ENCODE results near the gene PLEKHG4B.
"Not testable (repeated sequence)": the region's sequence is repeated elsewhere in the genome, so short reads cannot be mapped to it uniquely, and the experiment has no call there.

PLEKHG4B gene, protein sequence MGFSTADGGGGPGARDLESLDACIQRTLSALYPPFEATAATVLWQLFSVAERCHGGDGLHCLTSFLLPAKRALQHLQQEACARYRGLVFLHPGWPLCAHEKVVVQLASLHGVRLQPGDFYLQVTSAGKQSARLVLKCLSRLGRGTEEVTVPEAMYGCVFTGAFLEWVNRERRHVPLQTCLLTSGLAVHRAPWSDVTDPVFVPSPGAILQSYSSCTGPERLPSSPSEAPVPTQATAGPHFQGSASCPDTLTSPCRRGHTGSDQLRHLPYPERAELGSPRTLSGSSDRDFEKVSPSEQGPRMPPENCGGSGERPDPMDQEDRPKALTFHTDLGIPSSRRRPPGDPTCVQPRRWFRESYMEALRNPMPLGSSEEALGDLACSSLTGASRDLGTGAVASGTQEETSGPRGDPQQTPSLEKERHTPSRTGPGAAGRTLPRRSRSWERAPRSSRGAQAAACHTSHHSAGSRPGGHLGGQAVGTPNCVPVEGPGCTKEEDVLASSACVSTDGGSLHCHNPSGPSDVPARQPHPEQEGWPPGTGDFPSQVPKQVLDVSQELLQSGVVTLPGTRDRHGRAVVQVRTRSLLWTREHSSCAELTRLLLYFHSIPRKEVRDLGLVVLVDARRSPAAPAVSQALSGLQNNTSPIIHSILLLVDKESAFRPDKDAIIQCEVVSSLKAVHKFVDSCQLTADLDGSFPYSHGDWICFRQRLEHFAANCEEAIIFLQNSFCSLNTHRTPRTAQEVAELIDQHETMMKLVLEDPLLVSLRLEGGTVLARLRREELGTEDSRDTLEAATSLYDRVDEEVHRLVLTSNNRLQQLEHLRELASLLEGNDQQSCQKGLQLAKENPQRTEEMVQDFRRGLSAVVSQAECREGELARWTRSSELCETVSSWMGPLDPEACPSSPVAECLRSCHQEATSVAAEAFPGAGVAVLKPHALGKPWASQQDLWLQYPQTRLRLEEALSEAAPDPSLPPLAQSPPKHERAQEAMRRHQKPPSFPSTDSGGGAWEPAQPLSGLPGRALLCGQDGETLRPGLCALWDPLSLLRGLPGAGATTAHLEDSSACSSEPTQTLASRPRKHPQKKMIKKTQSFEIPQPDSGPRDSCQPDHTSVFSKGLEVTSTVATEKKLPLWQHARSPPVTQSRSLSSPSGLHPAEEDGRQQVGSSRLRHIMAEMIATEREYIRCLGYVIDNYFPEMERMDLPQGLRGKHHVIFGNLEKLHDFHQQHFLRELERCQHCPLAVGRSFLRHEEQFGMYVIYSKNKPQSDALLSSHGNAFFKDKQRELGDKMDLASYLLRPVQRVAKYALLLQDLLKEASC (N-terminal part only)

DNA sequence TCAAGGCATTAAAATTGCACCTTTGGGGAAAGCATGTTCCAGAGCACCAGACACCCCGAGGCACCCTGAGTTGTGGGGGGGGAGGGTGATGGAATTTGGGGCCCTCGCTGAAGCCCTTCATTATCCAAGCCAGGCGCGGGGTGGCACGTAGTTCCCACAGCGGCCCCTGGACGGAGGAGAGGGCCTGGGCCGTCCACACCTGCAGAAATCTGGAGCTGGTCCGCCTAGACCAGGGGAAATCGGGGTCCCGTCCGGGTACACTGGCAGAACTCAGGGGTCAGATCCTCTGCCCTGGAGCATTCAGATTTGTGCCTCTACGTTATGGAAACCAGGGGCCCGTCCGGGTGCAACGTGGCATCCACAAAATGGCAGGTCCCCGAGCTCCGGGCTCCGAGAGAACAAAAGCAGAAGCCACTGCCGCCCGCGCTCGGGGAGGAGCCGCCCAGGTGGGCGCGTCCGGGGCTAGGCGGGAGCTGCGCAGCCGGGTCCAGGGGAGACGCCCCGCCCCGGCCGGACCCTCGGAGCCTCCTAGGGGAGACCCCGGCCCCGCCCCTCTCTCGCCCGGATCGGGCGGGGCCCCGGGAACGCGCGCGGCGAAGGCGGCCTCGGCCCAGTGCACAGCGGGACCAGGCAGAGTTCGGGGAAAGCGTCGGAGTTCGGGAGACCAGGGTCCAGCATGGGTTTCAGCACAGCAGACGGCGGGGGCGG is at the start of gene PLEKHG4B:
Gene PLEKHG4B, plus strand, starts transcription at position 613 of the 708 bp plus-strand sequence. Its CDS starts 64 bp downstream, at position 677.
- no peak for DNase-seq

DNA sequence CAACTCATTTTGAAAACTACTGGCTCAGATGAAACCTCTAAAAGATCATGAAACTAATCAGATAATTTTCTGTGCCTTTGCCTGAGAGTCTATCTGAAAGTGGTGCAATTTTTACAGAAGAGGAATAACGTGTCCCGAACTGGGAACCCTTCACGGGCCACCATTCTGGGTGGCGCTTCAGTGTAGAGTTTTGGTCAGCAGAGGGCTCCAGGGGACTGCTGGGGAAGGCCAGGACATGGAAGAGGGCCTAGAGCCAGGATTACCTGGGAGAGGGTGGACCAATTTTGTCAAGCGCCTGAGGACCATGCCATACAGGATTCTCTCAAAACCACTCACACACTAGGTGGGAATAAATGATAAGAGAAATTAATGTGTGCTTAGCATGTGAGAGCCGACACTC is 49.7 kb upstream of the PLEKHG4B start:
- DNase-seq: no peak

DNA sequence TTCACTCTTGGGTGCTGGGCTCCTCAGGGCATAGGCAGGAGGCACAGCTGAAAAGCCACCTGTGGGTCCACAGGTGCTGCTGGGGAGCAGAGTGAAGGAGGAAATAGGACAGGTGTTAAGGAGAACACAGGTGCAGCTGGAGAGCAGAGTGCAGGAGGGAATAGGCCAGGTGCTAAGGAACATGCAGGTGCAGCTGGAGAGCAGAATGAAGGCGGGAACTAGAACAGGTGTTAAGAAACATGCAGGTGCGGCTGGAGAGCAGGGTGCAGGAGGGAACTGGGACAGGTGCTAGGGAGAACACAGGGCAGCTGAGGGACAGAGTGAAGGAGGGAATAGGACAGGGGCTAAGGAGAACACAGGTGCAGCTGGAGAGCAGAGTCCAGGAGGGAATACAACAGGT is 43.8 kb upstream of the PLEKHG4B start:
- no peak for DNase-seq

DNA sequence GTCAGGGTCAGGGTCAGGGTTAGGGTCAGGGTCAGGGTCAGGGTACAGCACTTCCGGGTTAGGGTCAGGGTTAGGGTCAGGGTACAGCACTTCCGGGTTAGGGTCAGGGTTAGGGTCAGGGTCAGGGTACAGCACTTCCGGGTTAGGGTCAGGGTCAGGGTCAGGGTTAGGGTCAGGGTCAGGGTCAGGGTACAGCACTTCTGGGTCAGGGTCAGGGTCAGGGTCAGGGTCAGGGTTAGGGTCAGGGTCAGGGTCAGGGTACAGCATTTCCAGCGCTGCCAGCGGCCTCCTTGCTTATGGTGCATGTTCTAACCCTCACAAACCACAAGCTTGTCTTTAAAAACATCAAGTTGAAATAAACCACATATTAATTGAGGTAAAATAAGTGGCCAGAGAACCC is 42.4 kb upstream of the PLEKHG4B start:
- DNase-seq: peak in 16 of 58 donors; percentile 7 to 66 (median 38)

DNA sequence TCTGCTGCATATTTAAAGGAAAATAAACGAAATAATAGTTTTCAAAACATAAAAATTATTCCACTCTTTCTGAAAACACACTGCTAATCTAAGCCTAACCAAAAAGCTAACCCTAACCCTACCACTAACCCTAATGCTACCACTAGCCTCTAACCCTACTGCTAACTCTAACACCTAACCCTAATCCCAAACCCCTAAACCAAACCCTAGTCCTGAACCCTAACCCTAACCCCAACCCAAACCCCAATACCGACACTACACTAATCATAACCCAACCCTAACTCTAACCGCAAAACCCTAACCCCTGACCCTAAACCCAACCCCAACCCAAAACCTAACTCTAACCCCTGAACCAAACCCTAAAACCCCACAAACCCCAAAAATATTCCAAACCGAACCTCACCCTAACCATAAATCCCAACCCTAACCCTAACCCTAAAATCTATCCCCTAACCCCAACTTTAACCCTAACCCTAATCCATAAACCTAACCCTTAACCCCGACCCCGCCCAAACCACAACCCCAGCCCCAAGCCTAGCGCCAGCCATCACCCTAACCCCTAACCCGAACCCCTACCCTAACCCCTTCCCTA is 41.9 kb upstream of the PLEKHG4B start:
- DNase-seq: no peak

DNA sequence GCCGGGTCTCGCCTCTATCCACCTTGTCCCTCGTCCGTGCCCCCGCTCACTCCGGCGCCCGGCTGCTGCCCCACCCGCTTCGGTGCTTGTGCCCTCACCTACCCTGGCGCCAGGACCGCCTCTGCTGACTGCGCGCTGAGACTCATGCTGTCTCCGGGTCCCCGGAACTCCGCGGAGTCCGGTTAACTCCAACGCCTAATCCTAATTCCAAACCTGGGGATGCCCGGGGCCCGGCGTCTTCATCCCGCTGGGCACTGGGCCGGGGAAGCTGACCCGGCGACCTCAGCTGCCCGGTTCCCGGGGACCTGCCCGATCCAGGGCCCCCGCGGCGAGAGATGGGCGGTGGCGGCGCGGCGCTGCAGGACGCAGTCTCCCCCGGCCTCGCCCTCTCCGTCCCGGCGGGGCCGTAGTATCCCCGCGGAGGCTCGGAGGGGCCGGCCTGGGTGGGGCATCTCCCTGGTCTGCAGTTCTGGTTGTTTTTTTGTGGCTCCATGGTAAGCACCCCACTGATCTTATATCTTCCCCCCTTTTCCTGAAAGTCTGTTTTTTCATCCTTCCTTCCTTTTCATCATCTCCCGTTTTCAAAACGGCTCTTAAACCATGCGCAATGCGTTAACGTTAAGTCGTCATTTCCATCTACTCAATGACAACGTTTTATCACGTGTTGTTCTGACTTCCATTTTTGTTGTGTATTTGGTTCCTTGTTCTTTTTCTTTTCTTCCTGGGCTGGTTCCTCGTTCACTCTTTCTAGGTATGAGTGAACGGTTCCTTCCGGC is 41.1 kb upstream of the PLEKHG4B start:
- no peak for DNase-seq

DNA sequence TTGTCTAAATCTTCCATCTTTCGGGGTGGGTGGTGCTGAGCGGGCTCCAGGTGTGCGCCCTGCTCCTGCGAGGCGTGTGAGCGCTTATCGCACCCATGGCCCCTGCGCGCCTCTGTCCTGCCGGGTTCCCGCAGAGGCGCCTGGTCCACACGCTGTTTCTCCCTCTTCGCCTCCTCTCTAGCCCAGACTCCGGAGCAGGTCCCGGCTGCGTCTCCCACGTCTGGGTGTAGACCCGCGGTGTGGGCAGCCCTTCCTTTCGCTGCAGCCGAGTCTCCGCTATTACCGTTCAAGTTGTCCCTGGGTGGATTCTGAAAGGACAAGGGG is 40.5 kb upstream of the PLEKHG4B start:
- DNase-seq: no peak

DNA sequence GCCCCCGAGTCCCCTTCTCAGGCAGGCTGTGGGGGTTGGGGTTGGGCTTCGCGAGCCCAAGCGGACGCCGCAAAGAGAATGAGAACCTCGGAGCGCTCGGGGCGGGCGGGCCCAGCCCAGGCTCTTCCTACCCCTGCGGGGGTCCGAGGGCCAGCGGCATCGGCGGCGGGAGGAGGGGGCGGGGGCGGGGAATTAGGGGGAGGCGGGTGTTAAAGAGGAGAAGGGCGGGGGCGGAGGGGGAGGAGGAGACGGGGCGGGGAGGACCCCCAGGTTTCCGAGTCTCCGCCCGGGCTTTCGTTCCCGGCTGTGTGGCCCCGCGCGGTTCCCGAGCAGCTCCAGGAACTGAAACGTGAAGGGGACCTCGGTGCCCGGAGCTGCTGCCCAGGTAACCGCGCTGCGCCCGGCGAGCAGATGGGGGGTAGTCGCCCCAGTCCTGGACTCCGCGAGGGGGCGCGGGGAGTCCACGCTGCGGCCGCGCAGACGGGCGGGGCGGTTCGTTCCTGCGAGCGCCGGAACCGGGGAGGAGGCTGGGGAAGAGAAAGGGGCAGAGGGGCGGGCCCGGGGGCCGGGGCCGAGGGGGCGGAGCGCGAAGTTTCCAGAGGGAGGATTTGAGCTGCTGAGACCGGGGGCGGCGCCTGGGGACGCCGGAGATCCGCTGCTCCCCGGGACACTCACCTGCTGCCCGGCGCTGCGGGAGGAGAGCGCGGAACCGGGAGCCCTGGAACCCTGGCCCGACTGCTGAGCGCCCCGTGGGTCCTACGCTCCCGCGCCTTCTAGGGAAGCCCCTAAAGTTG is 38.4 kb upstream of the PLEKHG4B start:
- peak in 3 of 58 donors; percentile 6 to 27 (median 23) for DNase-seq

DNA sequence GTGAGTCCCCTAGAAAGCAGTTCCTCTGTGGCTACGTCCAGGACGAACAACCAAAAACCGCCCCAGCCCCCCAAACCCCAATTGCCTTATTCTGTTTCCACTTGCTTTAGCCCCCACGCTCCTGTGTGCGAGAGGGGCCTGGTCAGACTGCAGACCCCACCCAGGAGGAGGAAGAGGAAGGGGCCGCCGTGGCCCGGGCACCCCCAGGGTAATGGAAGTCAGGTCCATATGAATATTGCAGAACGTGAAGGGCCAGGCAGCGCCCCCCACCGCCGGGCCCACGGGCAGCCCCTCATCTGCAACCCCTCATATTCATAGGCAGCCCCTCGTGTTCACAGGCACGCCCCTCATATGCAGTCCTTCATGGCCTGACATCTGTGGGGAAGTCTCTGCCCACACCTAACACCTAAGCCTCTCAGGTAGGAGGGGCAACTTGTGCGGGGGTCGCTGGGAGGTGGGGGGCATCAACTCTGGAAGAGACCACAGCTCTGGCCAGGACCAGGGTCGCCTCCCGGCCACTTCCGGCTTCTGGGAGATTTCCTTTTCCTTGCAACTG is 37.7 kb upstream of the PLEKHG4B start:
- no peak for DNase-seq

DNA sequence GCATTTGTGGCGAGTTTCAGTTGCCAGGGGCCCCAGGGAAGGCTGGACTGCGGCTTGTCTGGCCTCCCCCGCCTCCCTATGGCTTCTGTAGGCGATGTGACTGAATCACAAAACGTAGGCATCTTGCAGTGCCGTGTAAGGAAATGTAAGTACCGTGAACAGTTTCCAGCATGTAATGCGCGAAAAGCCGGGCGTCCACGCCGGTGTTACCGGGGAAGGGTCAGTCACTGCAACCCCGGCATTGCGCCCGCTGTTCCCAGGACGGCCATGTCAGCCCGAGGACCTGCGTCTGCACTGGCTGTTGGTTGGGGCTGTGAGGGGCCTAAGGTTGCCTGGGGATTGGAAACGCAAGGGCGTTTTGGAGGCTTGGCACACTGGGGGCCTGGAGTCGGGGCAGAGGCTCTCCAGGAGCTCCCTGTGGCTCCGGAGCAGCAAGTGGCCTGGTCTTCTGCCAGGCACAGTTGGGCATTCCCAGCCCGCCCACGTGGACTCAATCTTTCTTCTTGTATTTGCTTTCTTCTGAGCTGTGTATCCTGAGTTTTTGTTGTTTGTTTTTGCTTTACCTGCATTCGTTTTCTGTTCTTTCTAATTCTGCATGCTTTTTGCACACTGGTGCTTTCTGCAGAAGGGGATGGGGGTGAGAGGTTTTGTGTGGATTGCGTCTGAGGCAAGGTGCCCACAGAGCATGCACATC is 36.9 kb upstream of the PLEKHG4B start:
- DNase-seq: no peak

DNA sequence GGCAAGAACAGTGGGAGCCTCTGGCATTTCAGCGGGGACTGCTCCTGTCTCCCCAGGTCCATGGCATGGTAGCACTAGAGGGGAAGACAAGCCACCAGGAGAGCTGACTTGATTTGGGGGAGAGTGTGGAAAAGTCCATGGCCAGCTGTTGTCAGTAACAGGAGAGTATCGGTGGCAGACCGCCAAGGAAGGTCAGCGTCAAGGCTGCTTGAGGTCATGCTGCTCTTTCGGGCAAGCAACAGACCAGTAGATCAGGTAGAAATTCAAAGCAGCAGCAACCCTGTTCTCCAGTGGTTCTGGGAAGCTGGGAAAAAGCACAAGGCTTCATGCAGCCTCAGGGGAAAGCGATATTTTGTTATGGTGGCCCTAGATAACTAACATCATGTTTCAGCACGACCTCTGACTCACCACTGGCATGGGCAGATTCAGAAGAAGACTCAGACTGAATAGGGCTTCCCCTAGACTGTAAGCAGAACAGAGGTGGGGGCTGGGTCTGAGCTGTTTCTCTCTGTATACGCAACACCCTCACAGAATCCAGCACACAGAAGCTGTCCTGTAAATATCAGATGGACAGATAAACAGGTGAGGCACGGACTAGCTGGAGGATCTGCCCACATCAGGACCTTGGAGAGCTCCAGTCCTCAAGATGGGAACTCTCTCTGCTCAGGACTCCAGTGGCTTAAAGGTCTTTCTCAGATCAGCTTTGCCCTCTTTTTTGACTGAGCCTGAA is 35.2 kb upstream of the PLEKHG4B start:
- no peak for DNase-seq

DNA sequence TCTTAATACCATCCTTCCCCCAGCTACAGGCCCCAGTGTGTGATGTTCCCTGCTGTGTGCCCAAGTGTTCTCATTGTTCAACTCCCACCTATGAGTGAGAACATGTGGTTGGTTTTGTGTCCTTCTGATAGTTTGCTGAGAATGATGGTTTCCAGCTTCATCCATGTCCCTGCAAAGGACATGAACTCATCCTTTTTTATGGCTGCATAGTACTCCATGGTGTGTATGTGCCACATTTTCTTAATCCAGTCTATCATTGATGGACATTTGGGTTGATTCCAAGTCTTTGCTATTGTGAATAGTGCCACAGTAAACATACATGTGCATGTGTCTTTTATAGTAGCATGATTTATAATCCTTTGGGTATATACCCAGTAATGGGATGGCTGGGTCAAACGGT is 31.7 kb upstream of the PLEKHG4B start:
- DNase-seq: not testable (repeated sequence)

DNA sequence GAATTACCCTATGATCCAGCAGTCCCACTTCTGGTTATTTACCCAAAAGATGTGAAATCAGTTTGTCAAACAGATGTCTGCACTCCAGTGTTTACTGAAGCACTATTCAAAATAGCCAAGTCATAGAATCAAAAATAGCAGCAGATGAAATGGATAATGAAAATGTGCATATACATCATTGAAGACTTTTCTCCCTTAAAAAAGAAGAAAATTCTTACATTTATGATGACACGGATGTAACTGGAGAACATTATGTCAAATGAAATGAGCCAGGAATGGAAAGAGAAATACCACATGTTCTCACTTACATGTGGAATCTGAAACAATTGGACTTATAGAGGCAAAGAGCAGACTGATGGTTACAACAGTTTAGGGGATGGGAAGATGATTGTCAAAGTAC is 21.5 kb upstream of the PLEKHG4B start:
- DNase-seq: no peak

DNA sequence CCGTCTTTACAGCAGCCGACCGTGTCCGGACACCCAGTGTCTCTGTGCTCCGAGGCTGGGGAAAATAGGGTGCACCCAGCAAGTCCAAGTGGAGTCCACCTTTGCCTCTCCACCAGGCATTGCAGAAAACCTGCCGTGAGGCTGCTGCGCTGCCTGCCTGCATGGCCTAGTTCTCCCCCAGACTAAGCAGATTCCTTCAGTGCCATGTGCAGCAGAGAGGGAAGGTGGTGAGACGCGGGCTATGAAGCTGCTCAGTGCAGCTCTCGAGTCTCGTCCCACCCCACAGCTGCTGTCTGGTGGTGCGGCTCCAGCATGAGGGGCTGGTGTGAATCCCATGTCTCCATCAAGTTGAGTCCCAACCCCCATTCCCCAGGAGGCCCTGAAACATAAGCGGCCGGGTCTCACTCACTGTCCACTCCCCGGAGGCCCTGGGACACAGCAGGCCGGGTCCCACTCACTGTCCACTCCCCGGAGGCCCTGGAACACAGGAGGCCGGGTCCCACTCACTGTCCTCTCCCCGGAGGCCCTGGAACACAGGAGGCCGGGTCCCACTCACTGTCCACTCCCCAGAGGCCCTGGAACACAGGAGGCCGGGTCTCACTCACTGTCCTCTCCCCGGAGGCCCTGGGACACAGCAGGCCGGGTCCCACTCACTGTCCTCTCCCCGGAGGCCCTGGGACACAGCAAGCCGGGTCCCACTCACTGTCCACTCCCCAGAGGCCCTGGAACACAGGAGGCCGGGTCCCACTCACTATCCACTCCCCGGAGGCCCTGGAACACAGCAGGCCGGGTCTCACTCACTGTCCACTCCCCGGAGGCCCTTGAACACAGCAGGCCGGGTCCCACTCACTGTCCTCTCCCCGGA is 19.4 kb upstream of the PLEKHG4B start:
- not testable (repeated sequence) for DNase-seq

DNA sequence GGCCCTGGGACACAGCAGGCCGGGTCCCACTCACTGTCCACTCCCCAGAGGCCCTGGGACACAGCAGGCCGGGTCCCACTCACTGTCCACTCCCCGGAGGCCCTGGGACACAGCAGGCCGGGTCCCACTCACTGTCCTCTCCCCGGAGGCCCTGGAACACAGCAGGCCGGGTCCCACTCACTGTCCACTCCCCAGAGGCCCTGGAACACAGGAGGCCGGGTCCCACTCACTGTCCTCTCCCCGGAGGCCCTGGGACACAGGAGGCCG is 18.9 kb upstream of the PLEKHG4B start:
- DNase-seq: not testable (repeated sequence)

DNA sequence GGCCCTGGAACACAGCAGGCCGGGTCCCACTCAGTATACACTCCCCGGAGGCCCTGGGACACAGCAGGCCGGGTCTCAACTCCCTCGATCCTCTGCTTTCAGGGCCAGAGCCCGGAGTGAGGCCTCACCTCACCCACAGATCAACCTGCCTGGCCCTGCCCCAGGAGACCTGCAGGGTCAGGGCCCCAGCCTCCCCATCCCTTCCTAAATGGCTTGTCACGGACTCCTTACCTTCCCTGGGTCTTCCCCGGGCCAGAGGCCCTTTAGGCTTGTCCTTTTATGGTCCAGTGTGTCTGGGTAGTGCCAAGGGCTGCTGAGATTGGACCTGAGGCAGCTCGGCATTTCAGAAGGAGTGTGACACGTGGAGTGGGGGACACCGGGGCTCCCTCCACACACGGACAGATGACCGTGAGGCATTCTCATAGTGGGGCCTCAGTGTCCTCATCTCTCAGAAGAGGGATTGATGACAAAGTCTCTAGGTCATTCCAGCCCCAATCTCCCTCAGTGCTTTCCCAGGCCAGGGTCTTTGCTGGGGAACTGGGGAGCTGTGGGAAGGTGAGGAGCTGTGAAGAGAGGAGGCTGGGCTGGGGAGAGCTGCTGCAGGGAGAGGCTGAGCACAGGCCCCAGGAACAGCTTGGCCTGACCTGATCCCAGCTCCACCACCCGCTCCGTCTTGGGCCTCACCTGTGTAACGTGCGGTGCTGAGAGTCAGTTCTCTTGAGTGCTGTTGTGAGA is 18.0 kb upstream of the PLEKHG4B start:
- no peak for DNase-seq
